CD4-positive, alpha-beta T cell treated with Interleukin-17A for 1 hour (primary cell): Measurements from ENCODE around the gene TAOK2.
A peak's percentile ranks its signal among the peaks of the same experiment; 100 is the strongest.
"Not testable (repeated sequence)": the region's sequence is repeated elsewhere in the genome, so short reads cannot be mapped to it uniquely, and the experiment has no call there.

Experiments used
- DNase-seq: peaks from one replicate; pipeline ENCODE4 v3.0.0-alpha.2; 2020

The TAOK2 gene

DNA sequence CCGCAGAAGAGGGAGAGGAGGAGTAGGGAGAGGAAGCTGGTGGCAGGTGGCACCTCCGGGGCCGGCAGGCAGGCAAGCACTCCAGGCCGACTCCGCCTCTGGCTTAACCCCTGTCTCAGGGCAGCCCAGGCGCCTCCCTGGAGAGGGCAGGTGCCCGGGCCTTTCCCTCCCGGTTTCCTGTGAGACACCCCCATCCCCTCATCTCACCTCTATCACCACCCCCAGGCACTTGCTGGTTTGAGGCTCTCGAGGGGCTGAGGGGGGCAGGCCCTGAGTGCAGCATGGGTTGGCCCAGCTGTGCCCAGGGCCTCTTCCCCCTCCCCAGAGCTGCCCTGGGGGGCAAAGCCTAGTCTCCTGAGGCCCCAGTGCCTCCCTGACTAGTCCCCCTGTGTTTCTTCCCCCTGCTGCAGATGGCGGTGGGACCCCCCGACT lies 31.2 kb downstream of the TAOK2 start:
- DNase-seq = no peak

DNA sequence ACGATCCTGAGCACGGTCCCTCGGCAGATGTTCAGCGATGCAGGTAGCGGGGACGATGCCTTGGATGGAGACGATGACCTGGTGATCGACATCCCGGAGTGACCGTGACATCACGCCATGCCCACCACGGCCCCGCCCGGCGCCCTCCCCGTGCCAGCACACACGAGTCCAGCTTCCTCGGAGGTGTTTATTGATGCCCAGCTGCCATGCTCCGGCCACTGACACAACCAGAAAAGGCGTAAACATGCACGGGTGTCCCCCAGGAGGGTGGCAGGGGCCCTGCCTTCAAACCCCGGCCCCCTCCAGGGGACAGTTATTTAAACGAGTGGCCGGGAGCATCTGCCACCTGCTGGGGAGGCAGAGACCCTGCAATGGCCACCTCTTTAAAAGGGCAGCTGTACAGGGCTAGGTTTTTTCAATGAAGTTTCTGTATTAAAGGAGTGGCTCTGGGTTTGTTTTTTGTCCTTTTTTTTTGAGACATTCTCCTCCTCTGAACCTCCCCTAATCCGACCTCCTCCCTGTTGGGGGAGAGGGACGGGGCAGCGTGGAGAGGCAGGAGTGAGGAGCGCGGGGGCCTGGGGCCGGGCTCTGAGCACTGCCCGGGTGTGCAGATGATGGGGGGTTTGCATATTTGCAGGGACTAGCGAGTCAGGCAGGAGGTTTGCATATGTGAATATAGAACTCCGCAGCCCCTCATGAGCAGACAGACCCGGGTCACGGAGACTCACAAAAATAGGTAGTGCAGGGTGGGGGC lies 31.9 kb downstream of the TAOK2 start:
- peak; percentile 59 for DNase-seq

DNA sequence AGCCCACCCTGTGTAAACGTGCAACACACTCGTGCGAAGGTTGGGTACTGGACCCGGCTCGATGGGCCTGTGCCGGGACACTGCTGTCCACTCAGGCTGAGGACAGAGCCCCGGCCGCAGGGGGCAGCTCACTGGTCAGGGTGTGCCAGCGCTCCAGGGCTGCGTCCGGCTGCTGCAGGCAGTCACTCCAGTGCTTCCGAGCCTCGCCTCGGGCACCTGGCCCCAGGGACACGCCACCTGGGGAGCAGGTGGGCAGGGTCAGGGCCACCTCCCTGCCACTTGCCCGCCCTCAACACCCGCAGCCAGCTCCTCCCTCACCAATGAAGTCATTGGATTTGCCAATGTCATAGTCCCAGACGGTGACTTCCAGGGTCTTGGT lies 32.4 kb downstream of the TAOK2 start:
- no peak for DNase-seq

DNA sequence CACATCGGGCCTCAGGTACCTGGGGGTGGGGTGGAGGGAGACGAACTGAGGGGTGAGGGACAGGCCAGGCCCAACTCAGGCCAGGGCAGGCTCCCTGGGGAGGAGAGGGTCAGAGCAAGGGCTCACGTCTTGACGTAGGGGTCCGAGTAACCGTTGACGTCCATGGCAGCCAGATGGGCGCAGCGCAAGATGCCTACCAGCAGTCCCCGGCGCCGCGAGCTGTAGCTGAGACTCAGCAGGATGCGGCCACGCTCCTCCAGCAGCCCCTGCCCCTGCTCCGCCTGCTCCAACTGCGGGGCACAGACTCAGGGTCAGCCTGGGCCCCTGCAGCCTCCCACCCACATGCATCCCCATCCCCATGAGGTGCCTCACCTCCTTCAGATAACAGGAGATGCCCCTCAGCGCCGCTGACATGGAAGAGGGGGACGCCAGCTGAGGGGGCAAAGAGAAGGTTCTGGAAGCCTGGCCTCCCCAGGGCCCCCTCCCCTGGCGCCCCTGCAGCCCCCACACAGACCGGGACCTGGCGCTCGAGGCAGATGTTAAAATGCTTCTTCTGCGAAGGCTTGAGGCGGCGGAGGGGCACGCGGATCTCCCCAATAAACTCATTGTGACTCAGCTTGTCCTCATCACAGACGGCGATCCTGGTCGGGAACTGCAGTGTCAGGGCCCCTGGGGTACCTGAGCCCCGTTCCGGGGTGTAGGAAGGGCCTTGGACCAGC lies 33.1 kb downstream of the TAOK2 start:
- DNase-seq = no peak

DNA sequence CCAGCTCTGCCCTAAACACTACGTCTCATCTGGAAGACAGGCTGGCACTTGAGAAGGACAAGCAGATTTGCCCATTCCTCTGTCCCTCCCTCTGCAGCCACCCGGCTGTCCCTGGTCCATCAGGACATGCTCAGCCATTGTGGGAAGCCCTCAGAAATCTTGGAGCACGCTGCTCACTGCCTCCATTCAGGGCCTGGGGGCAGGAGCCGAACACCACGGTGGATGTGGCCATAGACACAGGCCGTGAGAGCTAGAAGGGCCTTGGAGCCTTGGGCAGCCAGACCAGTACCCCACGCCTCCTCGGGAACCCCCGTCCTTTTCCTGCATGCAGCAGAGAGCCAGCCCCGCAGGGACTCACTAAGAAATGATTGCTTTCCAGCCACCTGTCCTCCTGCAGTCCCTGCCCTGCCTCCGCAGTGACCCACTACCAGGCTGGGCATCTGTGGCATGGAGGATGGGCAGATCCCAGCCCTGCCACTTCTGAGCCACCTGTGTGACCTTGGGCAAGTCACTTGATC lies 33.8 kb downstream of the TAOK2 start:
- DNase-seq = no peak

DNA sequence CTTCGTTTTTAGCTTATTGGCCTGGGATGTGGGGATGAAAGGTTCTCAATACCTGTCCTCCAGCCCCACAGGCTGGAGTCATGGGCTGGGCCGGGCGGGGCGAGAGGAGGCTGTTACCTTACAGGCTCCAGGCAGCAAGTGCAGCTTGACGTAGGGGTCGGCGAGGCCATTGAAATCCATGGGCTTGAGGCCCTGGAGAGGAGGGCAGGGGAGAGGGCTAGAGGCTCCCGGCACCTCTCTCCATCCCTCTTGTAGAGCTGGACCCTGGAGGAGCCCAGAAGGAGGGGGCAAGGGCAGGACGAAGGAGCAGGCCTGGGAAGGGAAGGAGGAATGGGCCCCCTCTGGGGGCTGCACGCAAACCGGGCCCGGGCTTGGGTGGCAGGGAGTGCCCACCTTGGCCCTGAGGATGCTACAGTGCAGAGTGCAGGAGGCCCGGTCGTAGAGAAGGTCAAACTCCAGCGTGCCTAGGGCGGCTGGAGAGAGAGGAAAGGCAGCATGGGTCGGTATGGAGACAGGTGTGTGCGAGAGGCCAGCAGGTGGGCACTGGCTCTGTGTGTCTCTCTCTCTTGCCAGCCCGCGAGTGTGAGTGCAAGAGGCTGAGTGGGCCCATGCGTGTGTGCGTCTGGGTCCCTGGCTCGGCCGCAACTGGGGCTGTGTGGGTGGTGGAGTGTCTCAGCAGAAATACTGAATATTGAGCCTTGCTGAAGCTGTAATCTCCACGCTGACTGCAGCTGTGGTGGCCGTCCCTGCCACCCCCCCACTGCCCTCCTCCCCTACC lies 35.6 kb downstream of the TAOK2 start:
- no peak for DNase-seq

DNA sequence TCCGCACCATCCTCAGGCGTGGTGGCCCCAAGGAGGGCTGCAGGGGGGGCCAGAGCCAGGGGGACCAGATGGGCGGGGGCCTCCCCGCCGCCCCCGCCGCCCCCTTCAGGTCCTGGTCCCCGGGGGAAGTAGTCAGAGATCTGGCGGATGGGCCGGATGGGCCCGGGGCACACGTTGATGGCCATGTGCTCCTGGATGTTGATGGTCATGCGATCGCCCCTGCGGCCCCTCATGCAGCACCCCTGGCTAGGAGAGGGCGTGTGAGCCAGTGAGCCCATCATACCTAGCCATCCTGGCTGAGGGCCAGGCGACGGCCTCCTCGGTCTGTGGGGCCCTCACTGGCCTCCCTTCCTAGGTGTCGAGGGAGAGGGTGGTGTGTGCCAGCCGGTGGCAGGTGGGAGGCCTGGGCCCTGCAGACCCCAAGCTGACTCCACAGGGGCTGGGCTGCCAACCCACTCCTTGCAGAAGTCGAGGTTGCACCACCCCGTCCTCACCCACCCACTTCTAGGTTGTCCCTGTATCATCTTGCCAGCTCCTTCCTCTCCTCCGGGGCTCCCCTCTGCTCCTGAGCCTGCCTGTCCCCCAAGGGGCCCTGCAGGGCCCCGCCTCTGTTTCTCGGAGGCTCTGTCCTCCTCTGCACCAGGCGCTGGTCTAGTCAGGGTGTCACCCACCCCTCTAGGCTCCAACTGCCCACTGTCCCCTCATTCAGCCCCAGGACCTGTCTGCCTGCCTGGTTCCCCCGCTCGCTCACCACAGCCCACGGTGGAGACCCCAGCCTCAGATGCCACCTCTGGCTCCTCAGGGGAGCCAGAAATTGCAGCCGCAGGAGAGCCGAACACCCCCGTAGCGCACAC lies 36.5 kb downstream of the TAOK2 start:
- DNase-seq = no peak

DNA sequence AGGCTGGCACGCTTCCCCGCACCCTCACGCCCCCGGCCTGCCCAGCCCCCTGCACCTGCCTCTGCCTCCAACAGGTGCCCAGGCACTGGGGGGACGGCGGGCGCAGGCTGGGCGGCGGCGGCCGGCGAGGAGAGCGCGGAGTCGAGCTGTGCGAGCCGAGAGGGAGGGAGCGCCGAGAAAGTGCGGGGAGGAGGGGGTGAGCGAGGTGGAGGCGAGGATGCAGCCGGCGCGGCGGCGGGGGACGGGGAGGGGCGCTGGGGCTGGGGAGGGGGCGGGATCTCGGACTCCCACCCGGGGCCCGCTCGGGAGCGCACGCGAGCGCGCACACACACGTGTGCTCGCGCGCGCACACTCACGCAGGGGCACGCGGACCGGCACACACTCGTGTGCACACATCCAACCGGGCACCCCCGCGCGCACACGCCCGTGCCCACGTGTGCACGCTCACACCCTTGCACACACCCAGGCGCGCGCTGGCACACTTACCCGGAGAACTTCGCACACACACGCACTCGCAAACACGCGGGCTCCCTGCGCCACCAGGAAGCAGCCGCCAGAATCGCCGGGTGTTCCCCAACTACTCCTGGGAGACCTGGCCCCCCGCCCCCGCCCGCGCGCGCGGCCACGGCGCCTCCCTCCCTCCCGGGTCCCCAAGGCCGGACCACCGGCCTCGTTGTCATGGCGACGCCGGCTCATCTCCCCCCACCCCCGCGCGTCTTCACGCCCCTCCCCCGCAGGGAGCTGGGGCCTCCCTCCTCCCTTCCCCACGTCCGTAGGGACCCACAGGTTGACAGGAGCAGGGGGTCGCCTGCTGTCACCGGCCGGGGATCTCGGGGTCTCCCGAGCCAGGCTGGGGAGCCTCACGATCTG lies 37.4 kb downstream of the TAOK2 start, which contains the start of gene DOC2A:
Gene DOC2A, minus strand, starts transcription at position 184 of the 870 bp plus-strand sequence. CDS start 805 bp downstream, outside the sequence.
- DNase-seq = peak; percentile 24

DNA sequence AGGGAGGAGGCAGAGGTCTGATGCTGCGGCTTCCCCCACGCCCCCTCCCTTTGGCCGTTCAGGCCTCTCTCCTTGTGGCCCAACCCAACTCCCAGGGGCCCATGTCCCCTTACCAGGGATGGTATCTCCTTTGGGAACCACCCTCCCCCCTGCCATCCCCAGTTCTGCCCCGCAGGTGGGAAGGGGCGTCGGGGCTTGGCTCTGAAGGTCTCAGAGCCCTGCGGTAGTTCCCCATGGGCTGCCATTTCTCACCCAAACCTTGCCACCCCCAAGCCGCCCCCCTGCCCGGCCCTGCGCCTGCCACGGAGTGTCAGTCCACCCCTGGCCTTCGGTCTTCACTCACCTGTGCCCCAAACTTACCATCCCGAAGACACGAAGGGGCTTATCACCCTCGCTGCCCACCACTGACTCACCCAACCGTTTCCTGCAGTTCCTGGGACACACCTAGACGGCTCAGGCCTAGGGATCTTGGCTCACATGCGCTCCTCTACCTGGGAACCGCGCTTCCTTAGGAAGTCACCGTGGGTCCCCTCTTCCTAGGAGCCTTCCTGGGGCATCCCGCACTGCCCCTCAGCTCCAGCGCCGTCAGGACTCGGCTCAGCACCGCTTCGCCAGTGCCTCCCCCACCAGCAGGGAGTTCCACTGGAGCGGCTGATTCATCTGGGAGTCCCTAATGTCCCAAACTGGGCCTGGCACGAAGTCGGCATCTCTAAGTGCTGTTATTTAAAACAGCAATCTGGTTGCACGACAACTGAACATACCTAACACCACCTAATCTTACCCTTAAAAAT lies 38.2 kb downstream of the TAOK2 start:
- DNase-seq = no peak

DNA sequence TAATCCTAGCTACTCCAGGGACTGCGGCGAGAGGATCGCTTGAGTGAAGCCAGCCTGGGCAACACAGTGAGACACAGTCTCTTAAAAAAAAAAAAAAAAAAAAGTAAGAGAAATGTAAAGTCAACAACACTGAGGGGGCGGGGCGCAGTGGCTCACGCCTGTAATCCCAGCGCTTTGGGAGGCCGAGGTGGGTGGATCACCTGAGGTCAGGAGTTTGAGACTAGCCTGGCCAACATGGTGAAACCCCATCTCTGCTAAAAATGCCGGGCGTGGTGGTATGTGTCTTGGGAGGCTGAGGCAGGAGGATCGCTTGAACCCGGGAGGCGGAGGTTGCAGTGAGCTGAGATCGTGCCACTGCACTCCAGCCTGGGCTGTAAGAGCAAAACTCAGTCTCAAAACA lies 38.9 kb downstream of the TAOK2 start:
- not testable (repeated sequence) for DNase-seq

DNA sequence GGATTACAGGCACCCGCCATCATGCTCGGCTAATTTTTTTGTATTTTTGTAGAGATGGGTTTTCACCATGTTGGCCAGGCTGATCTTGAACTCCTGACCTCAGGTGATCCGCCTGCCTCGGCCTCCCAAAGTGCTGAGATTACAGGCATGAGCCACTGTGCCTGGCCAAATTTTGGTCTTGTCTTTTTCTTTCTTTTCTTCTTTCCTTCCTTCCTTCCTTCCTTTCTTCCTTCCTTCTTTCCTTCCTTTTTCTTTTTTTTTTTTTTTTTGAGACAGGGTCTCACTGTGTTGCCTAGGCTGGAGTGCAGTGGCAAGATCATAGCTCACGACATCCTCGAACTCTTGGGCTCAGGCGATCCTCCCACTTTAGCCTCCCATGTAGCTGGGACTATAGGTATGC lies 41.8 kb downstream of the TAOK2 start:
- not testable (repeated sequence) for DNase-seq

DNA sequence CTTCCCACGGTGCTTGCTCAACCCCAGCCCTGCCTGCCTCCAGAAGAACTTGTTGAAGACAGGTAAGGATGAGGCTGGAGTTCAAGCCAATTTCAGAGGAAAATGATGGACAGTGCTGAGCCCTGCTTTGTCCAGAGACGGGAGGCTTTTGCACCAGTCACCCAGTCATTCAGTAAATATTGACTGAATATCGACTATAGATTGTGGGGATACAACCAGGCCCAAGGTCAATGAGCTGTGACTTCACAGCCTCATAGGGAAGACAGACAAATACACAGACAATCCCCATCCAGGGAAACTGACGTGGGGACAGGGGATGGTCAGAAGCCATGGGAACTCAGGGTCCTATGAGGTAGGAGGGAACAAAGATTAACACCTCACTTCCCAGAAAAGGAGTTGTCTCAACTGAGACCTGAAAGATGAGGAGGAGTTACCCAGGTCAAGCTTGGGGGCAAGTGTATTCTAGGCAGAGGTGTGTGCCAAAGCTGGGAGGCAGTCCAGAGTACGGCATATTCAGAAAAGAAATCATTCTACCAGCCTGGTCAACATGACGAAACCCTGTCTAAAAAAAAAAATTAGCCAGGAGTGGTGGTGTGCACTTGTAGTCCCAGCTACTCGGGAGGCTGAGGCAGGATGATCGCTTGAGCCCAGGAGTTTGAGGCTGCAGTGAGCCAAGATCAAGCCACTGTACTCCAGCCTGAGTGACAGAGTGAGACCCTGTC lies 43.0 kb downstream of the TAOK2 start:
- DNase-seq = no peak

DNA sequence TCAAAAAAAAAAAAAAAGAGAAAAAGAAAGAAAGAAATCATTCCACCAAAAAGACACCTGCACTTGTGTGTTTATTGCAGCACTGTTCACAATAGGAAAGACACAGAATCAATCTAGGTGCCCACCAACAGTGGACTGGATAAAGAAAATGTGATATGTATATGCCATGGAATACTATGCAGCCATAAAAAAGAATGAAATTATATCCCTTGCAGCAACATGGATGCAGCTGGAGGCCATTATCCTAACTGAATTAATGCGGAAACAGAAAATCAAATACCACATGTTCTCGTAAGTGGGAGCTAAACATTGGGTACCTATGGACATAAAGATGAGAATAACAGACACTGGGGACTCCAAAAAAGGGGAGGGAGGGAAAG lies 43.6 kb downstream of the TAOK2 start:
- no peak for DNase-seq

DNA sequence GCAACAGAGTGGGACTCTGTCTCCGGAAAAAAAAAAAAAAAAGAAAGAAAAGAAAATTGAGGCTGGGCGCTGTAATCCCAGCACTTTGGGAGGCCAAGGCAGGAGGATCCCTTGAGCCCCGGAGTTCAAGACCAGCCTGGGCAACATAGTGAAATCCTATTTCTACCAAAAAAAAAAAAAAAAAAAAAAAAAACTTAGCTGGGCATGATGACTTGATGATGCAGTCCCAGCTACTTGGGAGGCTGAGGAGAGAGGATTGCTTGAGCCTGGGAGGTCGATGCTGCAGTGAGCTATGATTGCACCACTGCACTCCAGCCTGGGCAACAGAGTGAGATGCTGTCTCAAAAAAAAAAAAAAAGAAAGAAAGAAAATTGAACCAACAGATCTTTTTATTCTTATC lies 44.3 kb downstream of the TAOK2 start:
- DNase-seq = not testable (repeated sequence)

DNA sequence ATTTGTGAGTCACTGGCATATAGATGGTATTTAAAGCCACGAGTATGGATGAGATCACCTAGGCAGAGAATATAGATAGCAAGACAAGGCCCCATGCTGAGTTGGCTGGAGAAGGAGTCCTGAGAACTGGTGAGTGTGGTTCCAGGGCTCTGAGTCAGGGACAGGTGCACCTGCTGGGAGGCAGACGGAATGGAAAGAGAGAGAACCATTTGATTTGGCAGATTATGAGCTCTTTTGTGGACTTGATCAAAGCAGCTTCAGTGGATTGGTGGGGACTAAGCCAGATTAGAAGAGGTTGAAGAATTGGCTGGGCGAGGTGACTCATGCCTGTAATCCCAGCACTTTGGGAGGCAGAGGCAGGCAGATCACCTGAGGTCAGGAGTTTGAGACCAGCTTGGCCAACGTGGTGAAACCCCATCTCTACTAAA lies 45.1 kb downstream of the TAOK2 start:
- no peak for DNase-seq

DNA sequence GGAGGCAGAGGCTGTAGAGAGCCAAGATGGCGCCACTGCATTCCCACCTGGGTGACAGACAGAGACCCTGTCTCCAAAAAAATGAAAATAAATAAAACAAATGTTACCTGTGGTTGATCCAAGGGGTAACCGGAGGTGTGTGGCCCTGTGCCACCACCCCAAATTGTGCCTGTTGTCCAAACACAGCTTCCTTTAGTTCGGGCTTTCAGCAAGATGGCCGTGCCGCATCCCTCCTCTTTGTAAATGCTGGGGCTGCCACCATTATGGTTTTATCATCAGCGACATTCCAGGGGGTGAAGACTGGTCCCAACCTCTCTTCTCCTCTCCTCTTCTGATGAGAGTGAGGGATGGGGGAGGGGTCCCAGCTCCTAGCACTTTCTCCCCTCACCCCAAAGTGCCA lies 49.2 kb downstream of the TAOK2 start, which contains the start of gene C16orf92:
Gene C16orf92, plus strand, starts transcription at position 312 of the 400 bp plus-strand sequence. CDS start 143 bp downstream, outside the sequence.
- no peak for DNase-seq

DNA sequence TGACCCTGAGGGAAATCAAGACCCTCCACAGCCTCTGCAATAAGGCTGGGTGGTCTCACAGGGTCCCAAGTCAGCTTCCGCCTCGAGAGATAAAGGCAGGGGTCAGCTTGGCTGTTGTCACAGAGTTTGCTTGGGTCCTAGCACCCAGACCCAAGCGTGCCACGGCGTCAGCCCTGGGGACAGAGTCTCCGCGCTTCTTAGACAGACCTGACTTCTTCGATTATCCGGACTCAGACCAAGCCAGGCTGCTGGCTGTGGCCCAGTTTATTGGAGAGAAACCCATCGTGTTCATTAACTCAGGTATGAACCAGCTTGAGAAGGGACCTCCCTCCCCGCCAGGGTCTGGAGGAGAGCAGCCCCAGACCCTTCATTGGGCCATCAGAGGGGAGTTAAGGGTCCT lies 49.9 kb downstream of the TAOK2 start:
- DNase-seq = no peak

DNA sequence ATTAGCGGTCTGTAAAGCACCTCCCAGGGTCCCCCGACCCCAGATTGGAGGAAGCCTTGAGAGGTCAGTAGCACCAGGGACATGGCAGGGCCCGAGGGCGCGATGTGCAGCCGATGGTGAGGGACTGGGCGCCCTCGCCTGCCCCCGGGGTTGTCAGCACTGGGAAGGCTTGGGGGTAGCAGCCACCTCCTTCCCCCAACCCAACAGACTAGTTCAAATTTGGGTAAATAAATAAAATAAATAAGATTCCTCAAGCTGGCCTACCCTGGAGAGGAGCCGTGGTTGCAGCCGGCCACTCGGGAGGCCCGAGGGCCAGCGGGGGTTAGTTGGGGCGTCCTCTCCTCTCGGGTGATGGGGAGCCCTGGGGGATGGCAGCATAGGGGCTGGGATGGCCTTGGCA lies 50.8 kb downstream of the TAOK2 start:
- DNase-seq = no peak

DNA sequence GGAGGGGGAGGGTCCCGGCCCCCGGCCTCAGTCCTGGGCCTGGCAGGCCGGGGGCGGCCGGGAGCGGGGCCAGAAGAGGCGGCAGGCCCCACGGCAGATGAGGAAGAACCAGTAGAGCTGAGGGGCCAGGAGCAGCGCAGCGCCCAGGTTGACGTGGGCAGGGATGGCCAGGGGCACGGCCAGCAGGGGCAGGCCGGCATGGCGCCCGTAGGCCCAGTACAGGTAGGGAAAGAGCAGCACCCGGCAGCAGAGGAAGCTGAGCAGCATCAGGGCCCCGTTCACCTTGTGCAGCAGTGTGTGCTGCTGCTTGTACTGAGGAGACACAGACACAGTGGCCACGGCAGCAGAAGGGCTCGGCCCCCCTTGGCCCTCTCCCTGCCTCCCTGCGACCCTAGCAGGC lies 51.5 kb downstream of the TAOK2 start:
- no peak for DNase-seq

DNA sequence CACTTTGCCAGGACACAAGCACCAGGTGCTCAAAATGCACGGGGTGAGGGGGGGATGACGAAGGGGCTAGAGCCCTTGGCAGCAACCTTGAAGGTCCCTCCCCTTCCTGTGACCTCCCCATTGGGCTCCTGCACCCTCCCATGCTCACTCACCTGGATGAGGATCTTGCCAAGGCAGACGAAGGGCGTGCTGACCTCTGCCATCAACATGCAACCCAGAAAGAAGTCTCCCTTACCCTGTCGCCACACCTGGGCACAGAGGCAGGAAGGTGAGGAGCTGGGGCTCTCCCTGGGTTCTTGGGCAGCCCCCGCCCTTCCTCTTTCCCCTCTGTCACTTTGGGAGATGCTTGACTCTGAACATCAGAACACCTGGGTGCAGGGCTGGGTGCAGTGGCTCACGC lies 51.9 kb downstream of the TAOK2 start:
- no peak for DNase-seq
